ENCODE measurements around the gene PSMD7. TPM values are rescaled to one million over a fixed set of nuclear protein-coding genes. Genes with fewer than 3 reads are reported as not detected.

The PSMD7 gene
- total and polyA plus RNA-seq, 2 of the 13 experiments (the other 11 are each of a cell fraction or from before 2014, with no cell fraction given) = 105 to 224 TPM

DNA sequence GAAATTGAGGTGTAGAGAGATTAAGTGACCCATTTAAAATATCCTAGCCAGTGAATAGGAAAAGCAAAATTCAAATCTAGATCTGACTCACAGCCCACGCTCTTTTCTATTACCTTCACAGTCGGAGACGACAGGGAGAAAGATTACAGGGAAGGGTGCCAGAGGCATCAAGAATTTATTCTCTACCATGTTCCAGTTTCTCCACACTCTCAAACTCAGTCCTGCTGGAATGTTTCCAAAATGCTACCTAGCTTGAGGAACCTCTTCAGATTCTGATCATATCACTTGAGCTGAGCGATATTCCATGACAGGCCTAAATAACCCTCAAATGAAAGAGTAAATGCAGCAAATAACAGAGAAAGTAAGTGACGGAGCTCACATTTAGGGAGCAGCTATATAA is 5.4 kb upstream of the PSMD7 start:
- Histone ChIP-seq H3K79me2 (ENCODE audit: insufficient read depth, low read length) (no peaks in the 10 kb centered on the region), H3K4me1 (ENCODE audit: insufficient read depth, low read length) (peaks cover 11% of the 10 kb centered on the region), H3K36me3 (replicated peaks in 1 of 2; ENCODE audit: control insufficient read depth in 1 of 2, insufficient read depth in 2 of 2, low read length in 2 of 2) (no peaks in the 10 kb centered on the region), H3K9ac (ENCODE audit: insufficient read depth, low read depth, low read length) (no peak overlapping the region), H3K4me3 (replicated peaks in 1 of 3; ENCODE audit: insufficient read depth in 1 of 3, low read depth in 2 of 3, low read length in 3 of 3) (no peak overlapping the region), H3K9me3 (ENCODE audit: low read length) (peaks cover 13% of the 10 kb centered on the region; the same call in 1 of the 2 replicates), H3K27me3 (ENCODE audit: control insufficient read depth in 1 of 2, insufficient read depth in 2 of 2, low read length in 2 of 2) (no peaks in the 10 kb centered on the region; a peak in 1 of 5 replicates), H3K4me2 (ENCODE audit: low read depth, low read length) (no peak overlapping the region), H2AFZ (ENCODE audit: low read length) (no peak overlapping the region), H3K27ac (ENCODE audit: extremely low read length, insufficient read depth, low read length) (no peak overlapping the region), H4K20me1 (ENCODE audit: insufficient read depth, low read length) (no peaks in the 10 kb centered on the region)
- ATAC-seq (no peak), DNase-seq (ENCODE audit: low spot score) (no peak), FAIRE-seq (no peak)
- no TSS peak for BruUV-seq (replicated peaks)
- intact Hi-C loops (cut with micrococcal nuclease; ENCODE audit: unreplicated experiment) (no loop called here), in situ Hi-C loops (cut with HindIII; ENCODE audit: extremely low pct_ligation_motif_present, low pct_unique_long_range_greater_than_20kb) (no loop called here)
- no peak for TF ChIP-seq ZNF572 (CRISPR knock-in tag; IDR thresholded peaks at IDR 0.05)
- no peak for TF ChIP-seq ZNF720 (CRISPR knock-in tag; IDR thresholded peaks at IDR 0.05)
- TF ChIP-seq NR3C1 (CRISPR knock-in tag; IDR thresholded peaks at IDR 0.05) = no peak
- 97% methylated on average over 5 of the region's 5 CpGs for WGBS (ENCODE audit: low lambda C conversion rate)
- ChIA-PET POLR2A (no interaction called here), CTCF (ENCODE audit: low intra/inter-chr PET ratio, low total read pairs) (no interaction called here)

DNA sequence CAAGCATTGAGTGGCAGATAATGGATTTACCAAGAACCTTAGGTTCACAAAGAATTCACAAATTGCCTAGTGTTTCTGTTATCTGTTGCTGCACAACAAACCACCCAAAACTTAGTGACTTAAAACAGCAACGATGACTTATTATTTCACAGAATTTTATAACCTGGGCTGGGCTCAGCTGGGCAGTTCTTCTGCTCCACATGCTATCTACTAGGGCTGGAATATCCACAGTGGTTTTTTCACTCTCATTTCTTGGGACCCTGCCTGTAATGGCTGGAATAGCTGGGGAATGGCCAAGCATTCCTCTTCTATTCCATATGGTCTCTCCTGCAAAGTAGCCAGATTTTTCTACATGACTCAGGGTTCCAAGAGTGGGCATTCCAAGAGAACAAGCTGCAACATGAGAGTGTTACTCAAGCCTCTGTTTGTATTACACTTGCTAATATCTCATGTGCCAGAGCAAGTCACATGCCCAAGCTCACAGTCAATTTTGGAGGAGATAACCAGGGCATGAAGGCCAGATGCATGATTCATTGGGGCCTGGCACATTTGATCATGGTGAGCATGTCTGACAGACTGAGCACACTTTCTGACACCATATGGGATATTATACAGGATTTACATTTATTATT is 4.9 kb upstream of the PSMD7 start:
- Histone ChIP-seq H3K4me2 (ENCODE audit: low read depth, low read length) (no peak overlapping the region), H3K36me3 (replicated peaks in 1 of 2; ENCODE audit: control insufficient read depth in 1 of 2, insufficient read depth in 2 of 2, low read length in 2 of 2) (no peaks in the 10 kb centered on the region), H3K9me3 (ENCODE audit: low read length) (peaks cover 13% of the 10 kb centered on the region; the same call in 1 of the 2 replicates), H3K27ac (ENCODE audit: extremely low read length, insufficient read depth, low read length) (no peak overlapping the region), H3K9ac (ENCODE audit: insufficient read depth, low read depth, low read length) (no peak overlapping the region), H3K4me1 (ENCODE audit: insufficient read depth, low read length) (peaks cover 14% of the 10 kb centered on the region), H3K79me2 (ENCODE audit: insufficient read depth, low read length) (peaks cover 1% of the 10 kb centered on the region), H2AFZ (ENCODE audit: low read length) (no peak overlapping the region), H4K20me1 (ENCODE audit: insufficient read depth, low read length) (no peaks in the 10 kb centered on the region), H3K4me3 (replicated peaks in 1 of 3; ENCODE audit: insufficient read depth in 1 of 3, low read depth in 2 of 3, low read length in 3 of 3) (no peak overlapping the region), H3K27me3 (ENCODE audit: control insufficient read depth in 1 of 2, insufficient read depth in 2 of 2, low read length in 2 of 2) (no peaks in the 10 kb centered on the region; a peak in 1 of 5 replicates)
- in situ Hi-C loops (cut with HindIII; ENCODE audit: extremely low pct_ligation_motif_present, low pct_unique_long_range_greater_than_20kb) (no loop called here), intact Hi-C loops (cut with micrococcal nuclease; ENCODE audit: unreplicated experiment) (no loop called here)
- ATAC-seq (no peak), FAIRE-seq (no peak), DNase-seq (ENCODE audit: low spot score) (no peak)
- POLR2A ChIA-PET = no interaction called here
- 61% methylated on average over 1 of the region's 1 CpG for whole genome bisulfite sequencing (ENCODE audit: low lambda C conversion rate)
- TF ChIP-seq ZNF331 (CRISPR knock-in tag; IDR thresholded peaks at IDR 0.05) = peak; percentile 100
- TF ChIP-seq ZNF143 (CRISPR knock-in tag; IDR thresholded peaks at IDR 0.05) = no peak
- no peak for TF ChIP-seq MEIS2 (CRISPR knock-in tag; IDR thresholded peaks at IDR 0.05)
- no TSS peak for BruUV-seq (replicated peaks)
- CTCF ChIA-PET (ENCODE audit: low intra/inter-chr PET ratio, low total read pairs) = no interaction called here

All from HepG2 (cell line).